ENCODE results near the gene SUCLG2. TPM values are rescaled to one million over a fixed set of nuclear protein-coding genes. Genes with fewer than 3 reads are reported as not detected.

SUCLG2 gene
- total and polyA plus RNA-seq, 9 of the 15 experiments (the other 6 are each of a cell fraction or from before 2014, with no cell fraction given), result 10.1 to 41.4 (median 29.0) TPM

DNA sequence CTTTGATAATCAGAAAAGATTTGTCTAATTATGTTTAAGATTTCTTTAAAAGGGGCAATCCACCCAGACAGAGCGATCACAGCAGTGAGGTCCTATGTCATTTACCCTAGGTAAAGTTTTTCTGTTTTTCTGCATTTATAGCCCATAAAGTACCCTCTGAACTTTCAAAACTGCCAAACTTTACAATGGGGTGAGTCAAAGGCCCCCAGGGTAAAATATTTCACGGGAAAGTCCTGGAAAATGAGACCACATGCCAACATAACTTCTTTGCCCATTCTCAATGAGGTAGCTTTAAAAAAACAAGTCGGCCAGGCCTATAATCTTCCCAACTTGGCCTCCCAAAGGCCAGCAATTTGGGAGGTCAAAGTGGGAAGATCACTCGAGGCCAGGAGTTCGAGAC lies 53.0 kb downstream of the SUCLG2 start (continued):
- TF ChIP-seq, protein P1, sequence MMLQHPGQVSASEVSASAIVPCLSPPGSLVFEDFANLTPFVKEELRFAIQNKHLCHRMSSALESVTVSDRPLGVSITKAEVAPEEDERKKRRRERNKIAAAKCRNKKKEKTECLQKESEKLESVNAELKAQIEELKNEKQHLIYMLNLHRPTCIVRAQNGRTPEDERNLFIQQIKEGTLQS (IDR thresholded peaks at IDR 0.05), result no peak
- TF ChIP-seq, protein P1 (CRISPR knock-in tag; conservative IDR thresholded peaks at IDR 0.05), result no peak
- TF ChIP-seq ZNF175 (CRISPR knock-in tag; IDR thresholded peaks at IDR 0.05; ENCODE audit: low read depth), result no peak
- TF ChIP-seq NFXL1 (CRISPR knock-in tag; IDR thresholded peaks at IDR 0.05), result no peak
- TF ChIP-seq NR3C1 (CRISPR knock-in tag; IDR thresholded peaks at IDR 0.05), result no peak

DNA sequence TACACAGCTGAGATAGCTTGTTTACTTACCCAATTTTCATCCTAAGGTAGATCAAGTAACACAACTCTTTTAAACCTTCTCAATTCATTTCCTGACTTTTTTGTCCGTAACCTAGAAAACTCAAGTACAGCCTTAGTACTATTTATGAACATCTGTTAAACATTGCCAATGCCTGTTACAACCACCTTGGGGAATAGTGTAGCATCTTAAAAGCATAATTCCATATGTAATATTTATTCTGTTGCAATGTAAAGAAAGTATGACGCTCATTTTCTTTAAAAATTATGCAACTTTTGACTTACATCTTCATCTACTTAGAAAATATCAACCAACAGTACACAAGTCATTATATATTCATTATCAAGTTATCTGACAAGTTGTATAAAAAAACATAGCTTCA lies 54.6 kb downstream of the SUCLG2 start:
- H3K4me3 ChIP-seq, result no peak overlapping the region
- intact Hi-C loops (cut with micrococcal nuclease), result no loop called here
- H3K4me2 ChIP-seq (ENCODE audit: insufficient read depth, low read length), result no peak overlapping the region
- no peak for ATAC-seq
- no peak overlapping the region for H3K27ac ChIP-seq (ENCODE audit: extremely low read depth, low read depth, low read length)
- POLR2A ChIA-PET, result no interaction called here
- in situ Hi-C loops (cut with MboI), result no loop called here
- H3K9me1 ChIP-seq (ENCODE audit: control insufficient read depth, insufficient read depth, low read length), result no peaks in the 10 kb centered on the region
- BruUV-seq (replicated peaks), result no TSS peak
- TF ChIP-seq, protein P2, sequence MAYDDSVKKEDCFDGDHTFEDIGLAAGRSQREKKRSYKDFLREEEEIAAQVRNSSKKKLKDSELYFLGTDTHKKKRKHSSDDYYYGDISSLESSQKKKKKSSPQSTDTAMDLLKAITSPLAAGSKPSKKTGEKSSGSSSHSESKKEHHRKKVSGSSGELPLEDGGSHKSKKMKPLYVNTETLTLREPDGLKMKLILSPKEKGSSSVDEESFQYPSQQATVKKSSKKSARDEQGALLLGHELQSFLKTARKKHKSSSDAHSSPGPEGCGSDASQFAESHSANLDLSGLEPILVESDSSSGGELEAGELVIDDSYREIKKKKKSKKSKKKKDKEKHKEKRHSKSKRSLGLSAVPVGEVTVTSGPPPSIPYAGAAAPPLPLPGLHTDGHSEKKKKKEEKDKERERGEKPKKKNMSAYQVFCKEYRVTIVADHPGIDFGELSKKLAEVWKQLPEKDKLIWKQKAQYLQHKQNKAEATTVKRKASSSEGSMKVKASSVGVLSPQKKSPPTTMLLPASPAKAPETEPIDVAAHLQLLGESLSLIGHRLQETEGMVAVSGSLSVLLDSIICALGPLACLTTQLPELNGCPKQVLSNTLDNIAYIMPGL (CRISPR knock-in tag; IDR thresholded peaks at IDR 0.05), result no peak
- TF ChIP-seq NFE2L1 (tag; IDR thresholded peaks at IDR 0.05; ENCODE audit: borderline replicate concordance, low read depth) (no peak), CBFA2T2 (conservative IDR thresholded peaks at IDR 0.05) (no peak)
- H4K20me1 ChIP-seq (replicated peaks; ENCODE audit: control insufficient read depth, insufficient read depth, low read length), result no peaks in the 10 kb centered on the region
- no peaks in the 10 kb centered on the region for H3K79me2 ChIP-seq (ENCODE audit: control insufficient read depth, insufficient read depth, low read length)
- no peak overlapping the region for H3K9ac ChIP-seq (ENCODE audit: insufficient read depth in 1 of 2, low read depth in 2 of 2, low read length in 2 of 2)
- no peak for FAIRE-seq
- H3K4me1 ChIP-seq (replicated peaks in 1 of 2; ENCODE audit: control insufficient read depth in 2 of 2, insufficient read depth in 2 of 2, low read length in 2 of 2), result no peaks in the 10 kb centered on the region
- H3K9me3 ChIP-seq (replicated peaks; ENCODE audit: control insufficient read depth, insufficient read depth, low read depth, low read length), result no peaks in the 10 kb centered on the region
- H3K27me3 ChIP-seq (ENCODE audit: control insufficient read depth in 2 of 2, insufficient read depth in 2 of 2, low read length in 2 of 2), result no peaks in the 10 kb centered on the region
- 100% methylated on average over 2 of the region's 2 CpGs for WGBS (ENCODE audit: insufficient coverage, low coverage, missing lambda C conversion rate)
- H2AFZ ChIP-seq (ENCODE audit: low read depth, low read length), result no peak overlapping the region
- peaks cover 18% of the 10 kb centered on the region; the same call in 2 of the 3 replicates for H3K36me3 ChIP-seq (ENCODE audit: control insufficient read depth, insufficient read depth, low read length)
- CTCF ChIA-PET (ENCODE audit: low intra/inter-chr PET ratio), result interaction anchor here (0.6 kb wide), 1 partner anchor 939 kb away, joined by 3 read pairs; no protein-coding TSS in a partner anchor
- no peak for DNase-seq (ENCODE audit: extremely low read depth in 1 of 4, low spot score in 3 of 4)

Data from K562 (cell line).